SKM-1 treated with dmso at 0.1 percent for 144 hours (cell line): ENCODE measurements around the gene INF2.

Source experiments
- DNase-seq: peaks from one replicate; lab custom pipeline; 2025; ENCODE audit not compliant: unreplicated experiment; lab: John Stamatoyannopoulos, UW

The INF2 gene

GRCh38 chr14:104767634-104767918 lies 78.2 kb downstream of the INF2 start:
- DNase-seq: no peak

- DNase-seq: peak; percentile 6
Measured at GRCh38 chr14:104768437-104769323, 79.3 kb downstream of the INF2 start.

- DNase-seq: no peak
Measured at GRCh38 chr14:104769324-104770071, 80.1 kb downstream of the INF2 start.

GRCh38 chr14:104770072-104770579 lies 80.7 kb downstream of the INF2 start:
- DNase-seq: no peak

GRCh38 chr14:104770851-104771272 lies 81.4 kb downstream of the INF2 start:
- DNase-seq: no peak

- DNase-seq: no peak
Measured at GRCh38 chr14:104771374-104771773, 82.0 kb downstream of the INF2 start.
